Esophagus squamous epithelium (tissue), 4 donors: Measurements from ENCODE around the gene MINDY2.

ENCODE experiments used
- POLR2A ChIP-seq, 4 donors: fragments of 450-650 bp; IDR thresholded peaks; one replicate each; pipeline ENCODE4 v1.6.1; 2017; ENCODE audit warnings: antibody characterized with exemption in 4 of 4, mild to moderate bottlenecking in 4 of 4, moderate library complexity in 3 of 4
- TF ChIP-seq, protein P1 (sequence below), 6 experiments: fragments of 450-650 bp in 4 of 6; fragments of 200-600 bp in 2 of 6; sonication (generic) in 2 of 6; IDR thresholded peaks; one replicate each; pipeline ENCODE4 v1.5.1; 2016 to 2019; ENCODE audit warnings: antibody characterized with exemption in 6 of 6, mild to moderate bottlenecking in 4 of 6, moderate library complexity in 4 of 6

GRCh38 chr15:58830556-58830955, 59.5 kb downstream of the MINDY2 start:
- TF ChIP-seq, protein P1, sequence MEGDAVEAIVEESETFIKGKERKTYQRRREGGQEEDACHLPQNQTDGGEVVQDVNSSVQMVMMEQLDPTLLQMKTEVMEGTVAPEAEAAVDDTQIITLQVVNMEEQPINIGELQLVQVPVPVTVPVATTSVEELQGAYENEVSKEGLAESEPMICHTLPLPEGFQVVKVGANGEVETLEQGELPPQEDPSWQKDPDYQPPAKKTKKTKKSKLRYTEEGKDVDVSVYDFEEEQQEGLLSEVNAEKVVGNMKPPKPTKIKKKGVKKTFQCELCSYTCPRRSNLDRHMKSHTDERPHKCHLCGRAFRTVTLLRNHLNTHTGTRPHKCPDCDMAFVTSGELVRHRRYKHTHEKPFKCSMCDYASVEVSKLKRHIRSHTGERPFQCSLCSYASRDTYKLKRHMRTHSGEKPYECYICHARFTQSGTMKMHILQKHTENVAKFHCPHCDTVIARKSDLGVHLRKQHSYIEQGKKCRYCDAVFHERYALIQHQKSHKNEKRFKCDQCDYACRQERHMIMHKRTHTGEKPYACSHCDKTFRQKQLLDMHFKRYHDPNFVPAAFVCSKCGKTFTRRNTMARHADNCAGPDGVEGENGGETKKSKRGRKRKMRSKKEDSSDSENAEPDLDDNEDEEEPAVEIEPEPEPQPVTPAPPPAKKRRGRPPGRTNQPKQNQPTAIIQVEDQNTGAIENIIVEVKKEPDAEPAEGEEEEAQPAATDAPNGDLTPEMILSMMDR (IDR thresholded peaks at IDR 0.05), result no peak
- TF ChIP-seq POLR2A (IDR thresholded peaks at IDR 0.05), result no peak
